OCI-M1 (cell line): ENCODE data around the gene S1PR2.
"Not testable (repeated sequence)": the region's sequence is repeated elsewhere in the genome, so short reads cannot be mapped to it uniquely, and the experiment has no call there.

ENCODE experiments used
- DNase-seq: peaks from one replicate; lab custom pipeline; 2025; lab: John Stamatoyannopoulos, UW

S1PR2 gene

DNA sequence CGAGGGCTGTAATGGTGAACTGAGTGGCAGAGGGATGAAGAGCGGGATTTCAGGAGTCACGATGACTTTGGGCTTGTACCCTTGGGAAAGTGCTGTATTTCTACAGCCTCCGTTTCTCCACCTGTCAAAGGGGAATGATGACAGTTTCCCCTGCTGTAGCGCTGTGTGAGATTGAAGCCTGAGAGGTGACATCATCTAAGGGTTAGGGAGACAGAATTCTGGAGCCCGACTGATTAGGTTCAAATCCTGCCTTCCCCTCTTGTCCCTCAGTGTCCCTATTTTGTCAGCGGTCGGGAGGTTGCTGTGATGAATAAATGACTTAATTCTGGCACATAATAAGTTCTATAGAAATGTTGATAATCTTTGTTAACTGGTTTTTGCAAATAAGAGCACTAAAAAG, 21.6 kb upstream of the S1PR2 start:
- no peak for DNase-seq

DNA sequence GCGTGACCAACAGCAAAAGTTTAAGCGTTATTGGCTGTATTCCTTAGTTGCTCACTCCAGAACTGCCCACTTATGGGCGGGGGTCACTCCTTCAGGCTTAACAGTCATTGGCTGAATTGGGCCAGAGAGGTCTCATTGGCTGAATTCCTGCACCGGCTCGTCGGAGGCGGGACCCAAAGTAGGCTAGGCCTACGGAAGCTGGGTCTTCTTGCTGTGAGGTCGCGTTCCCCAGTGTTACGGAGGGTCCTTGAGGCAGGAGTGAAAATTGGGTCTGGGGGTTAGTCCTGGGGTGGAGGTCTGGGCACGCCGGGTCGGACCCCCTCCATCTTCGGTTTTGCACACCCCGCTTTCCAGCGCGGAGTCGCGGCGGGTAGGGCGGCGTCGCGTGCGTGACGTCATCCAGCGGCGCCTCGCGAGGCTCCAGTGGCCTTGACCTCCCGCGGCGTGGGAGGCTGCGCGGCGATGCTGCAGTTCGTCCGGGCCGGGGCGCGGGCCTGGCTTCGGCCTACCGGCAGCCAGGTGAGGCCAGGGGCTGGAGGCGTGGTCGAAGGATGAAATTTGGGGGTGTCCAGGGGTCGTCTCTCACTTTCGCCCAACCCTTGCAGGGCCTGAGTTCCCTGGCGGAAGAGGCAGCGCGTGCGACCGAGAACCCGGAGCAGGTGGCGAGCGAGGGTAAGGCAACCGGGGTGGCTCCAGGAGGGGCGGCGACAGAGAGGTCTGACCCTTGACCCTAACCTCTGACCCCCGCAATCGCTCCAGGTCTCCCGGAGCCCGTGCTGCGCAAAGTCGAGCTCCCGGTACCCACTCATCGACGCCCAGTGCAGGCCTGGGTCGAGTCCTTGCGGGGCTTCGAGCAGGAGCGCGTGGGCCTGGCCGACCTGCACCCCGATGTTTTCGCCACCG, 20.9 kb upstream of the S1PR2 start, which contains the start of gene MRPL4:
Gene MRPL4 (plus strand): TSS at position 423 of the 903 bp plus-strand sequence. CDS start 40 bp downstream, at position 463.
- peak; percentile 100 for DNase-seq

DNA sequence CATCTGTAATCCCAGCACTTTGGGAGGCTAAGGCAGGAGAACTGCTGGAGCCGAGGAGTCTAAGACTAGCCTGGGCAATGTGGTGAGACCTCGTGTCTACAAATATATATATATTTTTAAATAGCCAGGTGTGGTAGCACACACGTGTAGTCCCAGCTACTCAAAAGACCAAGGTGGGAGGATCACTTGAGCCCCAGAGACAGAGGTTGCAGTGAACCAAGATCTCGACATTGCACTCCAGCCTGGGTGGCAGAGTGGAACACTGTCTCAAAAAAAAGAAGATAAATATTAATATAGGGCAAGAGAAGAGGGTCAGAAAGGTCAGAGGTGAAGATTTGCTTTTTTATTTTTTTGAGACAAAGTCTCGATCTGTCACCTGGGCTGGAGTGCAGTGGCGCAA, 15.4 kb upstream of the S1PR2 start:
- no peak for DNase-seq

DNA sequence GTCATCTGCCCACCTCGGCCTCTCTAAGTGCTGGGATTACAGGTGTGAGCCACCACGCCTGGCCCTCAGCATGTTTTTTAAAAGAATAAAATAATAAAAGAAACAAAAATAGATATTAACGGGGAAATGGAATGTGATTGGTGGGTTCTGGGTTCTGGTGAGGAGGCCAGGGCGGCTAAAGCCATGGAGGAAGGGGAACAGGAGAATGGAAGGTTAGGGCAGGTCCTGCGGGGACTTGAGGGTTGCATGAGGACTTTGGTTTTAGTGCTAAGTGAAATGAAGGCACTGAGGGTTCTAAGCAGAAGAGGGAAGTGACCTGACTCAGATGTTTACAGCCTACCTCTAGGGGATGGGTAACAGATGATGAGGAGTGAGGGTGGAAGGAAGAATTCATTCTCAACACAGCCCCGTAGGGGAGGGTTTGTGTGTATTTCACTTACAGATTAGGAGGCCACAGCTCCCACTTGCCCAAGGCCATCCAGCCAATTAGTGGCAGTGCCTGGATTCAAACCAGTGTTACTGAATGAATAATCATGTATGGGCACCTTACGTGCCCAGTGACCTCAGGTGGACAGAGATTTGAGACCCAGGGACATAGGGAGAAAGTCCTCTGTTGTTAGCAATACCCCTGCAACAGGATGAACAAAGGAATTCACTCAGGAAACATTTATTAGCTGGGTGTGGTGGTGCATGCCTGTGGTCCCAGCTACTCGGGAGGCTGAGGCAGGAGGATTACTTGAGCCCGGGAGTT, 14.2 kb upstream of the S1PR2 start:
- no peak for DNase-seq

DNA sequence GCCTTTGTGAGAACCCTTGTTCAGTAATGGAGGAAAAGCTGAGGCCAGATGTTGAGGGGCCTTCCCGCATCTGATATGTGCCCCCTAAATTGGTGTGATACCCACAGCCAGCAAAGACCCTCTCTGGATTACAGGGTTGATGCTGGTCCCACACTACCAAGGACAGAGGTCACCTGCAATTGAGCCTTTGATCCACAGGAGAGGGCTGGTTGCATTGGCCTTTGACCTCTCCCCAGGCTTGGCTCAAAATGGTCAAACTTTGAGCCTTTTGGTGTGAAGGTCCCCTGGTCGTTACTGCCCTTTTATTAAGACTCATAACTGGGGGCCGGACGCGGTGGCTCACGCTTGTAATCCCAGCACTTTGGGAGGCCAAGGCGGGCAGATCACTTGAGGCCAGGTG, 12.5 kb upstream of the S1PR2 start:
- no peak for DNase-seq

- DNase-seq, result not testable (repeated sequence)
Measured at GRCh38 chr19:10241826-10242449, 10.8 kb upstream of the S1PR2 start.

DNA sequence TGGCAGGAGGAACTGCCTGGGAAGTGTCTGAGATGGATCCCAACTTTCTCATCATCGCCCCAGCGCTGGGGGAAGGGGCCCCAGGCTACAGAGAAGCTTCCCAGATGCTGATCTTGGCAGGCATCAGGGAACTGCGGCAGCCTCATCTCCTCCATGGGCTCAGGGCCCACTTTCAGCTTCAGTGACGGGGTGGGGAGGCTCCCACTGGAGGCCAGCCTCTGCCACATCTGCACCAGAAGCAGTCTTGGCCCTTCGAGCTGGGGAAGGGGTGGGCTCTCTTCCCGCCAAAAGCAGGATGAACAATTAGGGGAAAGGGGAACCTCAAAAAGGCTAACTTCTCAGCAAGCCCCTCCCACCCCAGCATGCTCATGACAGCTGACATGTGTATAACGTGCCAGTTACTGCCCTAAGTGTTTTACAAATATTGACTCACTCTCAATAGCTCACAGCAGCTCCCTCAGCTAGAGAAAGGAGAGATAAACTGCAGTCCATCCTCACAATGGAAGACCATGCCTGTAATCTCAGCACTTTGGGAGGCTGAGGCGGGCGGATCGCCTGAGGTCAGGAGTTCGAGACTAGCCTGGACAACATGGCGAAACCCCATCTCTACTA, 7.1 kb upstream of the S1PR2 start:
- no peak for DNase-seq

DNA sequence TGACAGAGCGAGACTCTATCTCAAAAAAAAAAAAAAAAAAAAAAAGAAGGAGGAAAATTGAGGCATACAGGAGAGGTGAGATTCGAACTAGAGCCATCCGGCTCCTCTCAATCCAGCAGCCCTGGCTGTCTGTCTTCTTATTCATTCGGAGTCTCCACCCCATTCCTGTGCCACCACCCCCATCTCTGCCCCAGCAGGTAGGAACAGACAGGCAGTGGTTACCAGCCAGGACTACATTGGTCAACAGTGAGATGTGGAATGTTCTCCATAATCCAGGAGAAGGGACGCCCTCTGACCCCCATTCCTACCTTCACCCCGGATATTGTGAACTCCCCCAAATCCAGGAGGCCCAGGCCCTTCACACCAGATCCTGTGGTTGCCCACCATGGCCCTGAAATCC, 6.6 kb upstream of the S1PR2 start:
- DNase-seq, result no peak

DNA sequence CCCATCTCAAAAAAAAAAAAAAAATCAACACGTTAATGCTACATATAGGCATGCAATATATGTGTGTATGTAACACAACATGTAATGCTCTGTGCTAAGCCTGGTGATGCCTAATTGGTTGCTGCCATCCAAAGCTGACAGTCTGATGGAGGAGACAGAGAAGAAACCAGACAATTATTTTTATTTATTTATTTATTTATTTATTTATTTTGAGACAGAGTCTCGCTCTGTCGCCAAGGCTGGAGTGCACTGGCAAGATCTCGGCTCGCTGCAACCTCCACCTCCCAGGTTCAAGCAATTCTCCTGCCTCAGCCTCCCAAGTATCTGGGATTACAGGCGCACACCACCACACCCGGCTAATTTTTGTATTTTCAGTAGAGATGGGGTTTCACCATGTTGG, 4.3 kb upstream of the S1PR2 start:
- DNase-seq, result not testable (repeated sequence)

DNA sequence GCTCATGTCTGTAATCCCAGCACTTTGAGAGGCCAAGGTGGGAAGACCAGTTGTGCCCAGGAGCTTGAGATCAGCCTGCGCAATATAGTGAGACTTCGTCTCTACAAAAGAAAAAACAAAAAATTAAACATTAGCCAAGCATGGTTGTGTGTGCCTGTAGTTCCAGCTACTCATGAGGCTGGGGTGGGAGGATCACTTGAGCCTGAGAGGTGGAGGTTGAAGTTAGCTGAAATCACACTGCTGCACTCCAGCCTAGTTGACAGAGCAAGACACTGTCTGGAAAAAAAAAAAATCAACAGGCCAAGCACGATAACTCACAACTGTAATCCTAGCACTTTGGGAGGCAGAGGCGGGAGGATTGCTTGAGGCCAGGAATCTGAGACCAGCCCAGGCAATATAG, 3.9 kb upstream of the S1PR2 start:
- no peak for DNase-seq

GRCh38 chr19:10233946-10234345, 2.8 kb upstream of the S1PR2 start:
- no peak for DNase-seq

- DNase-seq, result no peak
Measured at GRCh38 chr19:10231612-10232228, 589 bp upstream of the S1PR2 start.

- peak; percentile 64 for DNase-seq
Measured at GRCh38 chr19:10230173-10230860, 814 bp downstream of the S1PR2 start.

GRCh38 chr19:10228920-10229319, 2.2 kb downstream of the S1PR2 start:
- peak; percentile 87 for DNase-seq

- DNase-seq, result no peak
Measured at GRCh38 chr19:10228393-10228792, 2.7 kb downstream of the S1PR2 start.

GRCh38 chr19:10227026-10227971, 3.8 kb downstream of the S1PR2 start:
- no peak for DNase-seq

DNA sequence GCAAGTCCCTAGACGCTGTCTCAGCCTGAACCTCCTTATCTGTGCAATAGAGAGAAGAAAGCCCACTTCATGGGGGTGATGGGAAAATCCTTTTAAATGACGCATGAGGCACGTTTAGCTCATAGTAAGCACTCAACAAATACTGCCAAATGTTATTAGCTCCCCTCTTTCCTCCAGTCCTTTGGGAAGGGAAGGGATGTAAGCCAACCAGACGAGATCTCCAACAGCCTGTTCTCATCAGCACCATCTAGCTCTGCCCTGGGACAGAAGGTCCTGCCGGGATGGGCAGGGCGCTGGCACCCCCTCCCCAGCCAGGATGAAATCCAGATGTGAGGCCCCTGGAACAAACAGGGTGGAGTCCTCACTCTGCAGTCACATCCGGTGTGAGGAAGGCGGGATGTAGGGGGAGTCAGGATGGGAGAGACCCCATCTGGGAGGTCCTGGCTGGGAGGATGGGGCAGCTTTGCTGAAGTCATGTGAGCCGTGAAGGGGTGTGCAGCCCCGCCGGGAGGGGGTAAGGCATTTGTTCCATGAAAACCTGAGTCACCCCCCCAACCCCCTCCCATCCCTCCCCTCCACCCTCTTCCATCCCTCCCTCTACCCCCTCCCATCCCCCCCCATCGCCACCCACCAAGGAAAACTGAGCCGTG, 4.6 kb downstream of the S1PR2 start:
- DNase-seq, result no peak

- no peak for DNase-seq
Measured at GRCh38 chr19:10226021-10226375, 5.1 kb downstream of the S1PR2 start.

GRCh38 chr19:10224337-10224736, 6.8 kb downstream of the S1PR2 start:
- no peak for DNase-seq
